Parathyroid adenoma (tissue), 2 donors: Measurements from ENCODE around the gene CORIN.
A peak's percentile ranks its signal among the peaks of the same experiment; 100 is the strongest.

ENCODE experiments used
- H2AFZ ChIP-seq: fragments of 300-600 bp; sonication (generic); one replicate; pipeline ENCODE4 v1.7.0; 2017; ENCODE audit warnings: antibody characterized with exemption, mild to moderate bottlenecking
- H3K27ac ChIP-seq: fragments of 300-600 bp; sonication (generic); one replicate; pipeline ENCODE4 v1.7.0; 2017
- H3K27me3 ChIP-seq: fragments of 300-600 bp; sonication (generic); one replicate; pipeline ENCODE4 v1.7.0; 2017; ENCODE audit warnings: low read length; ENCODE audit not compliant: control insufficient read depth, insufficient read depth
- H3K36me3 ChIP-seq: fragments of 300-600 bp; sonication (generic); one replicate; pipeline ENCODE4 v1.7.0; 2017; ENCODE audit warnings: low read length; ENCODE audit not compliant: control insufficient read depth, insufficient read depth
- H3K4me1 ChIP-seq: fragments of 300-600 bp; sonication (generic); one replicate; pipeline ENCODE4 v1.7.0; 2017; ENCODE audit warnings: control low read depth
- H3K4me2 ChIP-seq: fragments of 300-600 bp; sonication (generic); one replicate; pipeline ENCODE4 v1.7.0; 2017; ENCODE audit warnings: low read length
- H3K4me3 ChIP-seq: fragments of 300-600 bp; sonication (generic); one replicate; pipeline ENCODE4 v1.7.0; 2017; ENCODE audit warnings: low read depth, low read length
- H3K79me2 ChIP-seq: fragments of 300-600 bp; sonication (generic); one replicate; pipeline ENCODE4 v1.7.0; 2017; ENCODE audit warnings: control low read depth
- H3K9ac ChIP-seq: fragments of 300-600 bp; sonication (generic); one replicate; pipeline ENCODE4 v1.7.0; 2017; ENCODE audit warnings: mild to moderate bottlenecking
- H3K9me3 ChIP-seq: fragments of 300-600 bp; sonication (generic); one replicate; pipeline ENCODE4 v1.7.0; 2017; ENCODE audit warnings: low read length; ENCODE audit not compliant: control insufficient read depth
- TF ChIP-seq, protein P1 (sequence below): fragments of 300-600 bp; sonication (generic); IDR thresholded peaks from one replicate; pipeline ENCODE4 v1.7.0; 2017; ENCODE audit warnings: antibody characterized with exemption, mild to moderate bottlenecking
- donor health status: primary hyperparathyroidism.

Gene CORIN

DNA sequence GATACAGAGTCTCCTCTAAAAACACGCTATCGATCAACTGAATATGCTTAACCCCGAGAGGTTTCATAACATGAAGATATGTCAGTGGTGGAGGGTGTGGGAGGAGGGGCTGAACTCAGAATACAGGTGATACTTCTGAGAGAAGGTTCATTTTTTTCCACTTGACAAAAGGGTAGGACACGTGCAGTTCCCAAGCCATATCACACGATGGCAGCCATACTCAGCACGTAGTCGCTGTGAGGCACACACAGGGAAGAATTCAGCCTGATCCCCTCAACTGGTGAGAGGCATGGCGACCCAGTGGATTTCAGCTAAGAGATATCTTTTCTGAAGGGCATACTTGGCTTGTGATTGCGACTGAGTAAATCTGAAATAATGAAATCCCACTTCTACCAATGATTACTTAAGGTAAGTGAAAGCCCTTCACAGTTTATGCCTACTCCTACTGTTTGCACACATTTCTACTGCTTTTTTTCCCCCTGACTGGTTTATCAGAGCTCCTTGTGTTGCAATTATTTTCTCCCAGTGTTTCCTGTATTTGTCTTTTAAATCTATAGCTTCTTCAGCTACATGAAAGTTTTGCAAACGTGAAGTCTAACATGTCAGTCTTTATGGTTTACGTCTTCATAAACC is 133.1 kb downstream of the CORIN start:
- H3K27ac ChIP-seq = no peak overlapping the region
- H3K27me3 ChIP-seq = no peaks in the 10 kb centered on the region
- no peak overlapping the region for H2AFZ ChIP-seq
- H3K4me3 ChIP-seq = peak overlapping the region; percentile 37
- H3K9me3 ChIP-seq = no peaks in the 10 kb centered on the region
- H3K4me1 ChIP-seq = no peaks in the 10 kb centered on the region
- no peaks in the 10 kb centered on the region for H3K36me3 ChIP-seq
- H3K4me2 ChIP-seq = peak overlapping the region; percentile 63
- no peaks in the 10 kb centered on the region for H3K79me2 ChIP-seq
- TF ChIP-seq, protein P1, sequence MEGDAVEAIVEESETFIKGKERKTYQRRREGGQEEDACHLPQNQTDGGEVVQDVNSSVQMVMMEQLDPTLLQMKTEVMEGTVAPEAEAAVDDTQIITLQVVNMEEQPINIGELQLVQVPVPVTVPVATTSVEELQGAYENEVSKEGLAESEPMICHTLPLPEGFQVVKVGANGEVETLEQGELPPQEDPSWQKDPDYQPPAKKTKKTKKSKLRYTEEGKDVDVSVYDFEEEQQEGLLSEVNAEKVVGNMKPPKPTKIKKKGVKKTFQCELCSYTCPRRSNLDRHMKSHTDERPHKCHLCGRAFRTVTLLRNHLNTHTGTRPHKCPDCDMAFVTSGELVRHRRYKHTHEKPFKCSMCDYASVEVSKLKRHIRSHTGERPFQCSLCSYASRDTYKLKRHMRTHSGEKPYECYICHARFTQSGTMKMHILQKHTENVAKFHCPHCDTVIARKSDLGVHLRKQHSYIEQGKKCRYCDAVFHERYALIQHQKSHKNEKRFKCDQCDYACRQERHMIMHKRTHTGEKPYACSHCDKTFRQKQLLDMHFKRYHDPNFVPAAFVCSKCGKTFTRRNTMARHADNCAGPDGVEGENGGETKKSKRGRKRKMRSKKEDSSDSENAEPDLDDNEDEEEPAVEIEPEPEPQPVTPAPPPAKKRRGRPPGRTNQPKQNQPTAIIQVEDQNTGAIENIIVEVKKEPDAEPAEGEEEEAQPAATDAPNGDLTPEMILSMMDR = peak; percentile 39
- no peak overlapping the region for H3K9ac ChIP-seq

DNA sequence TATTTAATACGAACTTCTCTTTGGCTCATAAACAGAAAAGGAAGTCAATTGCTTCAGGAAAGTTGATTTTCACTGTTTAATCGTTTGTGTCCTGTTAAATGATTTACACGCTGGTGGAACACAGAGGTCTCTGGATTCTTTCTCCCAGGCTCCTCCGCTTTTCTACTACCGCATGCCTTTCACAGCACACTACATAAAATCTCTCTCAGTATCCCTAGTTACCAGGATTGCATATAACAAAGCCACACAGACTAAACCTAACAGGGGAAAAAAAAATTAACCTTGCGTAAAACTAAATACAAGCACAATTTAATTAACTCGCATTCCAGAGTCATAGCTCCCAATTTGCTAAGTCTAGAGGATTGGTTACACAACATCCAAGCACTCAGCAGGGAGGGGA is 133.9 kb downstream of the CORIN start:
- Histone ChIP-seq H3K9ac (no peak overlapping the region), H2AFZ (no peak overlapping the region), H3K27me3 (no peaks in the 10 kb centered on the region), H3K79me2 (no peaks in the 10 kb centered on the region), H3K4me1 (no peaks in the 10 kb centered on the region), H3K4me2 (no peak overlapping the region), H3K36me3 (no peaks in the 10 kb centered on the region), H3K4me3 (no peak overlapping the region), H3K27ac (no peak overlapping the region), H3K9me3 (no peaks in the 10 kb centered on the region)
- TF ChIP-seq, protein P1 = no peak

DNA sequence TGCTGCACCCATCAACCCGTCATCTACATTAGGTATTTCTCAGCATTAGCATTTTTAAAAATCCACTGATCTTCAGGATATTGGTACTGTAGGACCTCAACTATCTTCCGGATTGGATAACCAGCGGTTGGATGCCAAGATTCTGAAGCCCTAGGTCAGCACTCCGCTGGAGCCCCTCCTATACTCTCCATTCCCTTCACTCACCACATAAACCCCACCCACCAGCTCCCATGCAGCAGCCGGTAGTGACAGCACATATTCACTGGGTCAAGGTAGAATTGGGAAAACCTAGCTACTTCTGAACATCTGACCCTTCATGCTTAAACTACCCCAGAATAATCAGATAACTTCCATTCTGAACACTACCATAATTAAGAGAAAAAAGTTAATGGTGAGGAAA is 134.9 kb downstream of the CORIN start:
- TF ChIP-seq, protein P1 = no peak
- no peak overlapping the region for H3K9ac ChIP-seq
- H3K36me3 ChIP-seq = no peaks in the 10 kb centered on the region
- no peaks in the 10 kb centered on the region for H3K27me3 ChIP-seq
- H3K4me3 ChIP-seq = no peak overlapping the region
- H3K79me2 ChIP-seq = no peaks in the 10 kb centered on the region
- no peak overlapping the region for H3K4me2 ChIP-seq
- no peak overlapping the region for H3K27ac ChIP-seq
- no peaks in the 10 kb centered on the region for H3K9me3 ChIP-seq
- H2AFZ ChIP-seq = no peak overlapping the region
- no peaks in the 10 kb centered on the region for H3K4me1 ChIP-seq

DNA sequence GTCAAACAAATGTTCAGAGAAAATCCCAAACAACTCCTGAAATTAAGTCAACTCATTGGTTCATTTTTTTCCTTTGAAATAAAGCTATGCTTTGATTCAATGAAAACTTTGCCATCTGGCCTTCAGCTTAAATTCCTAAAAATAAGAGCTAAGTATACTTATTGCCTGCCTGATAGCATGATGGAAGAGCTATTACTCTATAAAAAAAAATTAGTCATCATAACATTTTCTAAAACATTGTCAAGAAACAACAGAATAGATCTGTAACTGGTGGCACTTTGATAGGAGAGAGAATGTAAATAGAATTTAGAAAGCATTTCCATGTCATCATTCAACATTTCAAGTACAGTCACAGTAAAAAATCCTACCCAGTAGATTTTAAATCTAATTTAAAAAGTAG is 136.6 kb downstream of the CORIN start:
- H2AFZ ChIP-seq = no peak overlapping the region
- no peak overlapping the region for H3K27ac ChIP-seq
- H3K4me2 ChIP-seq = no peak overlapping the region
- no peaks in the 10 kb centered on the region for H3K36me3 ChIP-seq
- H3K9me3 ChIP-seq = no peaks in the 10 kb centered on the region
- no peaks in the 10 kb centered on the region for H3K27me3 ChIP-seq
- no peak overlapping the region for H3K4me3 ChIP-seq
- no peak overlapping the region for H3K9ac ChIP-seq
- TF ChIP-seq, protein P1 = no peak
- no peaks in the 10 kb centered on the region for H3K79me2 ChIP-seq
- no peaks in the 10 kb centered on the region for H3K4me1 ChIP-seq

DNA sequence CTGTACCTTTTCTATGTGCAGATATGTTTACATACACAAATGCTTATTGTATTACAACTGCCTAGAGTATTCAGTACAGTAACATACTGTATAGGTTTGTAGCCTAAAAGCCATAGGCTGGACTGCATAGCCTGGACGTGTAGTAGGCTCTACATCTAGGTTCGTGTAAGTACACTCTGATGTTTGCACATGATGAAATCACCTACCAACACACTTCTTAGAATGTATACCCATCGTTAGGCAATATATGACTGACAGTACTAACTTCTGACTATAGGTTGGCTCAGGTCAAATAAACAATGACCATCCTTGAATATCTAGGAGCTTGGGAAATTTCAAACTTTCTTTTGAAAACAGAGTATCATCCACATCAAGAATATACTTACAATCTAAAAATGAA is 139.0 kb downstream of the CORIN start:
- no peaks in the 10 kb centered on the region for H3K27me3 ChIP-seq
- H3K36me3 ChIP-seq = no peaks in the 10 kb centered on the region
- no peaks in the 10 kb centered on the region for H3K4me1 ChIP-seq
- no peaks in the 10 kb centered on the region for H3K79me2 ChIP-seq
- no peak overlapping the region for H3K4me2 ChIP-seq
- H3K27ac ChIP-seq = no peak overlapping the region
- TF ChIP-seq, protein P1 = no peak
- H3K9me3 ChIP-seq = no peaks in the 10 kb centered on the region
- no peak overlapping the region for H2AFZ ChIP-seq
- no peak overlapping the region for H3K9ac ChIP-seq
- H3K4me3 ChIP-seq = no peak overlapping the region
